ENCODE data around the gene ADARB2. TPM values are rescaled to one million over a fixed set of nuclear protein-coding genes. Genes with fewer than 3 reads are reported as not detected.

The ADARB2 gene
- total RNA-seq, 1 donor from 2014 or later: 0.80 TPM

DNA sequence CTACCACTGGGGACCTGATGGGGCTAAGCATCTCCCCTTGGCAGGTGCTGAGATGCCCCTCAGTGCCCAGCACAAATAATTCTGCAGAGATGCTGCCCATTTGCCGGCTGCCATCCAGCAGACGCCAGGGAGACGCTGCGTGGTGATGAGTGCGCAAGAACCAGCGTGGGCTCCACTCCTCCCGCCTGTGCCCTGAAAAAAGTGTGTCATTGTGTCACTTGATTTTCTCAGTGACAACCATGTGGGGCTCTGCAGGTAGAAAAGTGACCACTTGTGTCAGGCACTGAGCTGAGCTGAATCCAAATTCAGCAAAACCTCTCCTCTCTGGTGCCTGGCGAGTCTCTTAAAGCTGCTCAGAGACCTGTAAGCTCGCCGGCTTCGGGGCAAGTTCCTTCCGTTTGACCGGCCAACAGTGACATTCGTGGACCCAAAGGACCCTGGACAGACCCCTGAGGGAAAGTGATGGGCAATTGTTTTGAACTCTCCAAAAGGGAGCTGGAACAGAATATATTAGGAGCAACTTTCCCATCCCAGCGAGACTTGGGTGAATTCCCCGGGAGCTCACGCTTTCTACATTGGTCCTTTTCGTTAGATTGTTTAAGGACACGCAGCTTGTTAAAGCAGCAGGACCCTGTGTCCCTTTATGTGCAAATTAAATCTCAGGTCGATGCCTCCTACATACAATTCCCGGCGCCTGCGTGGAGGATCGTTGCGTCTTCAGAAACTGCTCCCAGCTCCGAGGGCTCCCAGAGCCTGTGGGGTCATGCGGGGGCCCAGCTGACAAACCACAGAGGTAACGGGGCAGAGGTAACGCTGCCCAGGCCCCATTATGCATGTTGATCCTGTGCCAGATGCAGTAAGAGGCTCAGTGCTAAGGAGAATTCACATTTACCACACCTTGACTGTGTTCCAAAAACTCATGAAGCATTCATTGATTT is 332.7 kb downstream of the ADARB2 start:
- TF ChIP-seq, protein P1, sequence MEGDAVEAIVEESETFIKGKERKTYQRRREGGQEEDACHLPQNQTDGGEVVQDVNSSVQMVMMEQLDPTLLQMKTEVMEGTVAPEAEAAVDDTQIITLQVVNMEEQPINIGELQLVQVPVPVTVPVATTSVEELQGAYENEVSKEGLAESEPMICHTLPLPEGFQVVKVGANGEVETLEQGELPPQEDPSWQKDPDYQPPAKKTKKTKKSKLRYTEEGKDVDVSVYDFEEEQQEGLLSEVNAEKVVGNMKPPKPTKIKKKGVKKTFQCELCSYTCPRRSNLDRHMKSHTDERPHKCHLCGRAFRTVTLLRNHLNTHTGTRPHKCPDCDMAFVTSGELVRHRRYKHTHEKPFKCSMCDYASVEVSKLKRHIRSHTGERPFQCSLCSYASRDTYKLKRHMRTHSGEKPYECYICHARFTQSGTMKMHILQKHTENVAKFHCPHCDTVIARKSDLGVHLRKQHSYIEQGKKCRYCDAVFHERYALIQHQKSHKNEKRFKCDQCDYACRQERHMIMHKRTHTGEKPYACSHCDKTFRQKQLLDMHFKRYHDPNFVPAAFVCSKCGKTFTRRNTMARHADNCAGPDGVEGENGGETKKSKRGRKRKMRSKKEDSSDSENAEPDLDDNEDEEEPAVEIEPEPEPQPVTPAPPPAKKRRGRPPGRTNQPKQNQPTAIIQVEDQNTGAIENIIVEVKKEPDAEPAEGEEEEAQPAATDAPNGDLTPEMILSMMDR (IDR thresholded peaks at IDR 0.05): no peak
- Histone ChIP-seq H3K4me1 (no peaks in the 10 kb centered on the region), H3K4me3 (no peak overlapping the region), H3K36me3 (no peaks in the 10 kb centered on the region), H3K9me3 (no peaks in the 10 kb centered on the region), H3K27me3 (ENCODE audit: low read depth) (peaks cover 15% of the 10 kb centered on the region), H3K27ac (no peak overlapping the region)
- ATAC-seq: no peak
- intact Hi-C loops (cut with DNase I): no loop called here
- no peak for DNase-seq

DNA sequence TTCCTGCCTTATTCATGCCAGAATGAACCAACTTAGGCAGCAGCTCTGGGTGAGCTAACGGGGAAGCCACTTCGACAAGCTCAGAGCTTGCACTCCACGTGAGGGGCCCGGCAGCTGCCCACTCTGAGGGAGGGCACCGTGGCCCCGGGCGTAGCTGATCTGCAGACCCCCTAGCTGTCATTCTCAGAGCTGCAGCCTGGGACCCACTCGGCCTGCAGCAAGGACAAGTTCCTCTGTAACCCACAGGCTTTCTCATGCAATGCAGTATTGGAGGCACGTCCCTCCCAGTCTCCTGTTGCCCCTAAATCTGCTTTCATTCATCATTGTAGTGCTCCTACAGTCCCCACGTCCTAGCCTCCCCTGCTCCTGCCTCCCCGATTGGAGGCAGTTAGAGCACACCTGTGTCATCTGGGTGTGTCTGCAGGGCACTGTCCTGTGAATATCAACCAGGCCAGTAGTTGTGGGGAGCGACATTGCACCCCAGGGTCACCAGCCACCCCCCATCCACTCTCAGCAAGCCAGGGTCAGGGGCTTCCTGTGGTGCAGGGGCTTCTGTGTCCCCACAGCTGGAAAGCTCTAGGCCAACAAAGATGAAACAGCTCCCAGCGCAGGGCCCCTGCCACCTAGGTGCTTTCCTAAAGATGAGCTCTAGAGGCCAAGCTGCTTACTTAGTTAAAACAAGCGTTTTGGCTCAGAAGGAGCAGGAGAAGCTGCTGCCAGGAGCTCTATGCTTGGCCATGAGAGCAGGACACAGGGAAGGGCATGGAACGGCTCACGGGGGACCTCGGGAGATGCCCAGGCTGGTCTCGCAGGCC is 333.6 kb downstream of the ADARB2 start:
- intact Hi-C loops (cut with DNase I): no loop called here
- no peak for ATAC-seq
- TF ChIP-seq, protein P1 (IDR thresholded peaks at IDR 0.05): no peak

DNA sequence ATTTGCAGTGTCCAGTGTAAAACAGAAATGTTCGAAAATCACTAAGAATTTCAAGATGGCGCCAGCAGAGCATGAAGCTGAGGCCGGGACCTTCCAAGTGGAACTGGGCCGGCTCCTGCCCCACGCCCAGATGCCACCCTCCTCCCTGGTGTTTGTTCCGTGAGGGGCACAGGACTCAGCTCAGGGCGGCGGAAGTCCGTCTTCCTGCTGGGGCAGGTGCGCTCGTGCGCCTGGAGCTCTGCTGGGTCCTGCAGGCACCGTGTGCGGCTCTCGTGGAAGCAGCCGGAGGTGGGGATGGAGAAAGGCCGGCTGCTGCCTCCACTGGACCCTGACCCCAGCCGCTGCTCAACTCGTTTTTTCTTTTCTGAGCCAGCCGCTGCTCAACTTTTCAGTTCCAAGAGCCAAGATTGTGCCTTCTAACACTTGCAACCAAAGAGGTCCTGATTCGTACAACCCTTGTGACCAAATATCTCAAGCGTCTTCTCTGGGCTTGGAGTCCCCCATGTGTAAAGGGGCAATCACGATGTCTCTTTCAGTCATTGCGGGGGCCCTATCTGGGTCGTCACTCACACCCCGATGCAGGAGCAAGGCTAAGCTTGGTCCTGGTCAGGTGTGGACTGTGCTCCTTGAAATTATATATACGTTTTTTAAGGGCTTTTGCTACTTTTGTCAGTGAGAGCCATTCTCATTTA is 334.4 kb downstream of the ADARB2 start:
- Histone ChIP-seq H3K9me3 (no peaks in the 10 kb centered on the region), H3K4me1 (no peaks in the 10 kb centered on the region), H3K36me3 (no peaks in the 10 kb centered on the region), H3K27ac (no peak overlapping the region), H3K4me3 (no peak overlapping the region), H3K27me3 (ENCODE audit: low read depth) (peaks cover 21% of the 10 kb centered on the region)
- no peak for ATAC-seq
- TF ChIP-seq, protein P1 (IDR thresholded peaks at IDR 0.05): no peak
- intact Hi-C loops (cut with DNase I): no loop called here
- DNase-seq: no peak

More for the DNA sequence above, 333.6 kb downstream of the ADARB2 start:
- Histone ChIP-seq H3K4me3 (no peak overlapping the region), H3K27ac (no peak overlapping the region), H3K9me3 (no peaks in the 10 kb centered on the region), H3K27me3 (ENCODE audit: low read depth) (peaks cover 20% of the 10 kb centered on the region), H3K36me3 (no peaks in the 10 kb centered on the region), H3K4me1 (no peaks in the 10 kb centered on the region)
- no peak for DNase-seq

DNA sequence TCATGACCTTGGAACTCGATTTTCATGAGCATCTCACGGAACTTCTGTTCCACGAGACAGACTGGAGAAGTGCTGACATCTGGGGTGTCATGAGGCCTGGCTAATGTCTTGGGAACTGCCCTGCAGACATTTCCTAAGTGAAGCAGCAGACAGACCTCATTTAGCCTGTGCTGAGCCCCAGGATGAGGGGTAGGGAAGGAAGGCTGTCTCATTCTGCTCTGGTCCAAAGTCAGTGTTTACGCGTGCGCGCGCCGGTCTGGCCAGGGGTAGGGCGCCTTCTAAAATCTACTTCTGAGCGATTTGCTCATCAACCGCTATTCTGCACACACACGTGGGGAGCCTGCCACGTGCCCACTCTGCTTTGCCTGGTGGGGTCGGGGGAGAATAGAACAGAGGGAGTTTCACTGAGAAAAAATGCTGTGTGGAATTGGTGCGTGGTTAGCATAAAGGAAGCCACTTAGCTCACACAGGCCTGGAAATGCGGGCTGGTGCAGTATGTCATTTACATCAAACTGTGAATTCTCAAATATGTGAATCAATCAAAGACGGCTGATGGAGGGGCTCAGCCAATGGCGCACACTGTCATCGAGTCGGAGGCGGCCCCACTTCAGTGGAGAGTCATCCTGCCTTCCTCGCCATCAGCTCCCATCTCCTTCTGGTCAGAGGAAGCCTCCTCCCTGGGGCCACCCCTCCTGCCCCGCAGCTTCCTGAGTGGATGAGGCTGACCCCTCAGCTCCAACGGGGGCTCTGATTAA is 335.1 kb downstream of the ADARB2 start:
- TF ChIP-seq, protein P1 (IDR thresholded peaks at IDR 0.05): no peak
- Histone ChIP-seq H3K4me3 (no peak overlapping the region), H3K9me3 (no peaks in the 10 kb centered on the region), H3K27ac (no peak overlapping the region), H3K27me3 (ENCODE audit: low read depth) (peaks cover 21% of the 10 kb centered on the region), H3K4me1 (no peaks in the 10 kb centered on the region), H3K36me3 (no peaks in the 10 kb centered on the region)
- DNase-seq (no peak), ATAC-seq (no peak)
- intact Hi-C loops (cut with DNase I): no loop called here
